Activated CD8-positive, alpha-beta memory T cell treated with anti-CD3 and anti-CD28 coated beads, Interleukin-2, amount 50 U/mL, for 1 hour (primary cell): ENCODE results near the gene ST7.
"Not testable (repeated sequence)": the region's sequence is repeated elsewhere in the genome, so short reads cannot be mapped to it uniquely, and the experiment has no call there.

Experiments used
- DNase-seq: peaks from one replicate; pipeline ENCODE4 v3.0.0-alpha.2; 2020; ENCODE audit errors: extremely low read depth

ST7 gene

GRCh38 chr7:117094457-117094856, 141.2 kb downstream of the ST7 start:
- no peak for DNase-seq

GRCh38 chr7:117095055-117095454, 141.8 kb downstream of the ST7 start:
- no peak for DNase-seq

GRCh38 chr7:117096330-117096729, 143.0 kb downstream of the ST7 start:
- DNase-seq = no peak

GRCh38 chr7:117096942-117097341, 143.6 kb downstream of the ST7 start:
- no peak for DNase-seq

GRCh38 chr7:117097860-117098259, 144.6 kb downstream of the ST7 start:
- no peak for DNase-seq

- no peak for DNase-seq
These were observed 145.2 kb downstream of the ST7 start for GRCh38 chr7:117098457-117098856.

GRCh38 chr7:117101026-117101425, 147.7 kb downstream of the ST7 start:
- no peak for DNase-seq

GRCh38 chr7:117110480-117111315, 157.4 kb downstream of the ST7 start:
- no peak for DNase-seq

GRCh38 chr7:117111535-117111934, 158.2 kb downstream of the ST7 start:
- no peak for DNase-seq

GRCh38 chr7:117112640-117113039, 159.3 kb downstream of the ST7 start:
- no peak for DNase-seq

GRCh38 chr7:117113871-117114270, 160.6 kb downstream of the ST7 start:
- DNase-seq = no peak

GRCh38 chr7:117114272-117114671, 161.0 kb downstream of the ST7 start:
- DNase-seq = no peak

GRCh38 chr7:117116211-117116610, 162.9 kb downstream of the ST7 start:
- no peak for DNase-seq

GRCh38 chr7:117117172-117117571, 163.9 kb downstream of the ST7 start:
- no peak for DNase-seq

GRCh38 chr7:117118579-117119180, 165.4 kb downstream of the ST7 start:
- DNase-seq = no peak

- peak; percentile 41 for DNase-seq
These were observed 166.1 kb downstream of the ST7 start for GRCh38 chr7:117119192-117119924.

- DNase-seq = not testable (repeated sequence)
These were observed 167.0 kb downstream of the ST7 start for GRCh38 chr7:117120321-117120720.

GRCh38 chr7:117122036-117122435, 168.7 kb downstream of the ST7 start:
- DNase-seq = not testable (repeated sequence)

- no peak for DNase-seq
These were observed 169.2 kb downstream of the ST7 start for GRCh38 chr7:117122536-117122935.

GRCh38 chr7:117123311-117123926, 170.1 kb downstream of the ST7 start:
- DNase-seq = no peak

- DNase-seq = no peak
These were observed 171.4 kb downstream of the ST7 start for GRCh38 chr7:117124591-117125220.

GRCh38 chr7:117126676-117127075, 173.4 kb downstream of the ST7 start:
- DNase-seq = no peak
